Endothelial cell of umbilical vein (primary cell): ENCODE data around the gene MFSD6. TPM values are rescaled to one million over a fixed set of nuclear protein-coding genes. Genes with fewer than 3 reads are reported as not detected.
"Not testable (repeated sequence)": the region's sequence is repeated elsewhere in the genome, so short reads cannot be mapped to it uniquely, and the experiment has no call there.

Experiments
- BruUV-seq: library from RNA; stranded (reverse); fragments of 400-500 nt; replicated peaks from 2 replicates; lab custom pipeline; 2021; lab: Mats Ljungman, UMichigan
- CTCF ChIA-PET: fragments of 300-600, 350-600 bp; sonication (Branson Sonifier 250); formaldehyde crosslinking; loops from one replicate; lab custom pipeline; 2021; ENCODE audit warnings: antibody characterized with exemption, inconsistent platforms; lab: Charles Lee
- POLR2A ChIA-PET: fragments of 300-600, 350-600 bp; sonication (Branson Sonifier 250); formaldehyde crosslinking; loops from one replicate; lab custom pipeline; 2021; ENCODE audit warnings: antibody characterized with exemption, inconsistent platforms; lab: Charles Lee
- DNase-seq: peaks from one replicate; pipeline ENCODE4 v3.0.0-alpha.2; 2011; ENCODE audit warnings: low read depth, low spot score
- FAIRE-seq: peaks from 2 replicates; lab custom pipeline; 2011; peaks lifted over from hg19 to GRCh38; lab: Jason Lieb, UNC
- H2AFZ ChIP-seq: 2 replicates; pipeline ENCODE4 v1.6.0; 2012; ENCODE audit warnings: low read depth, low read length, control low read depth, inconsistent platforms
- H3K27ac ChIP-seq: 2 replicates; pipeline ENCODE4 v1.5.1; 2011; ENCODE audit warnings: low read depth, mild to moderate bottlenecking, control low read depth, low read length, moderate library complexity; ENCODE audit not compliant: insufficient read depth
- H3K27me3 ChIP-seq, 2 experiments: 2 replicates each; pipeline versions ENCODE4 v1.6.0 to v1.6.1; 2011; ENCODE audit warnings: low read length in 2 of 2, mixed read lengths in 1 of 2; ENCODE audit not compliant: control insufficient read depth in 2 of 2, insufficient read depth in 2 of 2
- H3K36me3 ChIP-seq, 2 experiments: 2 replicates in 1 of 2; 3 replicates in 1 of 2; pipeline ENCODE4 v1.5.1; 2011; ENCODE audit warnings: low read length in 2 of 2, mild to moderate bottlenecking in 1 of 2, moderate library complexity in 1 of 2; ENCODE audit not compliant: control insufficient read depth in 2 of 2, insufficient read depth in 2 of 2; ENCODE audit errors: extremely low read depth in 1 of 2
- H3K4me1 ChIP-seq: 3 replicates; pipeline ENCODE4 v1.5.1; 2011; ENCODE audit warnings: mild to moderate bottlenecking, low read length; ENCODE audit not compliant: control insufficient read depth, insufficient read depth; ENCODE audit errors: extremely low read depth
- H3K4me2 ChIP-seq: 2 replicates; pipeline ENCODE4 v1.6.1; 2011; ENCODE audit warnings: low read length, control low read depth, mixed read lengths; ENCODE audit not compliant: insufficient read depth
- H3K4me3 ChIP-seq, 3 experiments: fragments of 200-600 bp in 1 of 3; sonication (generic), shearing (Covaris generic) in 1 of 3; replicated peaks in 1 of 3; 2 replicates each; pipeline ENCODE4 v1.5.1; 2011 to 2016; ENCODE audit warnings: control low read depth in 3 of 3, low read length in 3 of 3, mild to moderate bottlenecking in 2 of 3, inconsistent platforms in 1 of 3, low read depth in 1 of 3, moderate library complexity in 1 of 3; ENCODE audit not compliant: insufficient read depth in 1 of 3
- H3K79me2 ChIP-seq: 2 replicates; pipeline ENCODE4 v1.6.0; 2012; ENCODE audit warnings: low read length, inconsistent platforms; ENCODE audit not compliant: control insufficient read depth, insufficient read depth
- H3K9ac ChIP-seq: replicated peaks from 2 replicates; pipeline ENCODE3; 2011; ENCODE audit warnings: low read length, control low read depth; ENCODE audit not compliant: insufficient read depth; ENCODE audit errors: extremely low read depth
- H3K9me1 ChIP-seq: replicated peaks from 3 replicates; pipeline ENCODE4 v1.6.0; 2011; ENCODE audit warnings: mild to moderate bottlenecking, low read length; ENCODE audit not compliant: control insufficient read depth, insufficient read depth; ENCODE audit errors: extremely low read depth
- H3K9me3 ChIP-seq: replicated peaks from 2 replicates; pipeline ENCODE4 v1.5.1; 2012; ENCODE audit warnings: low read length, inconsistent platforms; ENCODE audit not compliant: control insufficient read depth, insufficient read depth
- H4K20me1 ChIP-seq: replicated peaks from 2 replicates; pipeline ENCODE3; 2011; ENCODE audit warnings: mild to moderate bottlenecking, low read length; ENCODE audit not compliant: control insufficient read depth, insufficient read depth; ENCODE audit errors: extremely low read depth
- FOS ChIP-seq: IDR thresholded peaks from 2 replicates; pipeline ENCODE4 v1.6.1; 2011; ENCODE audit warnings: mild to moderate bottlenecking, low read length, moderate library complexity, borderline replicate concordance; ENCODE audit not compliant: insufficient read depth
- JUN ChIP-seq: IDR thresholded peaks from 2 replicates; pipeline ENCODE4 v1.6.1; 2011; ENCODE audit warnings: borderline replicate concordance, low read depth; ENCODE audit not compliant: insufficient read length, insufficient read depth
- POLR2AphosphoS5 ChIP-seq: IDR thresholded peaks from 2 replicates; pipeline ENCODE4 v1.6.1; 2012; ENCODE audit warnings: low read depth, mild to moderate bottlenecking, control low read depth, low read length, moderate library complexity; ENCODE audit not compliant: insufficient read depth
- dilution Hi-C: fragments of 300-500 bp; cut with MboI; formaldehyde crosslinking; loops from one replicate; pipeline ENCODE4 v1.15.0; 2019; ENCODE audit warnings: low sequenced_read_pairs; ENCODE audit not compliant: extremely low pct_ligation_motif_present
- intact Hi-C: fragments of 100-400 bp; cut with micrococcal nuclease; formaldehyde crosslinking; loops from one replicate; pipeline ENCODE4 v1.10.0; 2022
- polyA plus RNA-seq, 4 experiments: library from polyadenylated mRNA; depleted of rRNA in 3 of 4; stranded (reverse) in 3 of 4; unstranded in 1 of 4; fragments of >200 nt; gene quantifications; 2 replicates each; pipeline versions ENCODE4 v1.2.1 to v1.2.3, GENCODE V29; 2011 to 2012; ENCODE audit warnings: missing spikeins in 1 of 4
- total RNA-seq: library from RNA; stranded (reverse); gene quantifications from 2 replicates; pipeline ENCODE4 v1.2.3, GENCODE V29; 2021

MFSD6 gene
- total and polyA plus RNA-seq, 2 donors (not counting 3 experiments of a cell fraction or from before 2014, with no cell fraction given) = 4.3 to 4.5 TPM

DNA sequence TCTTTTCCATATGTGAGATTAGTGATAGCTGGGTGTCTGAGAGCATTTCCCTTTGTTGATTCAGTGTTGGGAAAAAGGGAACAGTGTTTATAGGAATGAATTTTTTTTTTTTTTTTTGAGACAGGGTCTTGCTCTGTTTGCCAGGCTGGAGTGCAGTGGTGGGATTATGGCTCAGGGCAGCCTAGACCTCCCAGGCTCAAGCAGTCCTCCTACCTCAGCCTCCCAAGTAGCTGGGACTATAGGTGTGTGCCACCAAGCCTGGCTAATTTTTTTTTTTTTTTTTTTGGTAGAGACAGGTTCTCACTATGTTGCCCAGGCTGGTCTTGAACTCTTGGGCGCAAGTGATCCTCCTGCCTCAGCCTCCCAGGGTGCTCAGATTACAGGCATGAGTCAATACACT is 60.2 kb downstream of the MFSD6 start:
- intact Hi-C loops, H2AFZ ChIP-seq, H3K9me3 ChIP-seq, H4K20me1 ChIP-seq, H3K27me3 ChIP-seq, H3K36me3 ChIP-seq, H3K79me2 ChIP-seq, CTCF ChIA-PET, H3K4me3 ChIP-seq, H3K4me2 ChIP-seq, POLR2A ChIA-PET, FAIRE-seq, dilution Hi-C loops, H3K4me1 ChIP-seq, H3K9ac ChIP-seq, DNase-seq, H3K9me1 ChIP-seq, H3K27ac ChIP-seq, BruUV-seq: not testable (repeated sequence)

DNA sequence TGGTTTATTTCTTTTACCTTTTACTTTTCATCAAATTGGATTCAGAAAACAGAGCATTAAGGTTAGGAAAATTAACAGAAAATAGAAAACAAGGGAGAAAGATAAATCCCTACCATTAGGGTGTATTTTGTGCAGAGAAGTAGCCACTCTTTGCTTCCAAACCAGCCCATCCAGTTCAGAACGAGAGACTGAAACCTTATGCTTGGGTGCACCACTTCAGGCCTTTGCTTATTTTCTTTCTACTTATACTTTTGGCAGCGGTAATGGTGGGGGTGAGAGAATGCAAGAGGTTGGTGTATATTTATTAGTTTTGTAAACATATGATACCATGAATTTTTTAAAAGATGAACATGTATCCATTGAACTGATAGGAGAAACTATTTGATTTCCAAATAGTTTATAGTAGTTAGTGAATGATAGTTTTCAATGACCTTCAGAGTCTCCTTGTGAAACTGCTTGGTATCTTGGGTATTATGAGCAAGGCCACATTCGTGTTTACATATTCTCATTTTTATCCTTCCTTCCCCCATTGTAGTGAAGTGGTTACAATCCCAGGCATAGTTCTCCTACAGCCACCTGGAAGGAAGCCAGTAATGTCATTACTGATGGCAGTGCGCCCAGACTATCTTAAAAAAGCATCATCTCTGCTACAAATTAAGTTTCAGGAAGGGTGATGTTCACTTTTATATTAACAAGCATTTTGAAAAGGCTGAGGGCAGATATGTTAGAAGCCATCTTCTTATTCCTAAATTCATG is 60.8 kb downstream of the MFSD6 start:
- no TSS peak for BruUV-seq
- TF ChIP-seq JUN = no peak
- TF ChIP-seq POLR2AphosphoS5 = no peak
- no peak for TF ChIP-seq FOS
- H3K4me3 ChIP-seq = no peak overlapping the region

More for the DNA sequence above, 60.8 kb downstream of the MFSD6 start:
- Histone ChIP-seq H3K4me1 (peaks cover 9% of the 10 kb centered on the region), H3K4me2 (peak overlapping the region; percentile 23), H2AFZ (no peak overlapping the region), H3K9me1 (no peaks in the 10 kb centered on the region), H3K27me3 (no peaks in the 10 kb centered on the region), H4K20me1 (no peaks in the 10 kb centered on the region), H3K79me2 (no peaks in the 10 kb centered on the region), H3K27ac (peak overlapping the region; percentile 75), H3K36me3 (no peaks in the 10 kb centered on the region), H3K9ac (peak overlapping the region; percentile 58), H3K9me3 (no peaks in the 10 kb centered on the region)
- dilution Hi-C loops = no loop called here
- DNase-seq (peak; percentile 98), FAIRE-seq (peak; percentile 85)
- intact Hi-C loops = loop anchor here (1.0 kb wide), 1 partner anchor 61 kb away; the partner anchor contains the start of gene MFSD6
- ChIA-PET POLR2A (interaction anchor here (0.8 kb wide), 1 partner anchor 17 kb away, joined by 5 read pairs; no protein-coding TSS in a partner anchor), CTCF (interaction anchor here (1.6 to 2.2 kb wide), 2 partner anchors 10 to 12 kb away, joined by 8 to 15 read pairs; no protein-coding TSS in a partner anchor)
